Nucleus accumbens (tissue), 56 donors: Measurements from ENCODE around the gene TMEM247.
"Not testable (repeated sequence)": the region's sequence is repeated elsewhere in the genome, so short reads cannot be mapped to it uniquely, and the experiment has no call there.

Experiments used
- DNase-seq, 56 donors: peaks; one replicate each; lab custom pipeline; 2025; lab: John Stamatoyannopoulos, UW

TMEM247 gene

GRCh38 chr2:46508312-46508711, 28.9 kb downstream of the TMEM247 start:
- DNase-seq: no peak

GRCh38 chr2:46508759-46509158, 29.4 kb downstream of the TMEM247 start:
- DNase-seq: no peak

- no peak for DNase-seq
These were observed 30.4 kb downstream of the TMEM247 start for GRCh38 chr2:46509804-46510203.

DNA sequence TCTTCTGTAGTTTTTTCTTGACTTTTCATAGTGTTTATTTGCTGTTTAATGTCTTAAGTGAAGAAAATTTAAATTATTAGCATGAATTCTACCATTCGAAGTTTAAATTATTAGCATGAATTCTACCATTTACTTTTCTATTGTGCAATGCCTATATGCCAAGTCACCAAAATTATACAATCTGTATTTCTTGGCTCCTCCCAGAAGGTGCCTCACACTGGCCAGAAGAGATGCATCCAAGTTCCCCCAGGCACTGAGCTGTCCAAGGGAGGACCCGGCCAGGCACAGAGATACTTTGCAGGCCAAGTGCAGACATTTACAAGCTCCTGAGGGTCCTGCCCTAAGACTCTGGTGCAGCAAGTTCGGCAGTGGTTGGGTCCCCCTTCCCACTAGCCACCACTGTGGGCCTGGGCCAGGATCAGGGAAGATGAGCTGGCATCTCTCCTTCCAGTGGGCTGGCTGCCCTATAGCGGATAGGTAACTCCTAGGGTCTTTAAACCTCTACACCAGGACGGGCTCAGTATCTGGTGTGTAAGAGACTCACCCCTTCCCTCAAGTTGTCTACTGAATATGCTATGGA, 31.3 kb downstream of the TMEM247 start:
- DNase-seq: no peak

DNA sequence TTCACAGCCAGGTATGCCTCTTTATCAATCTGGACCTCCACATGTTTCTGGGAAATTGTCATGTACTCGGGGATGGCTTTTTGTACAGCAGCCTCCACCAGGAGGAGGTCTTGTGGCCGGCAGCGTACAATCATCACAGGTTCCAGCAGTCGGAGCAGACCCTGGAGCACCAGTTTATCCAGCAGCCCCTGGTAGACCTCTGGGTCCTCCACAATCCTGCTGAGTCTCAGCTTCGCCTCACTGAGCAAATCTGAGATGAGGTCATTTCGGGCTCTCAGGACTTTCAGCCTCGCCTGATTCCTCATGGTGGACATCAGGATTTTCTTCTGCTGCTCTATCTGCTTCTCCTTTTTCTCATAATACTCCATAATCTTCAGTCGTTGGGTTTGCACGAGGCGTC, 32.8 kb downstream of the TMEM247 start:
- no peak for DNase-seq

DNA sequence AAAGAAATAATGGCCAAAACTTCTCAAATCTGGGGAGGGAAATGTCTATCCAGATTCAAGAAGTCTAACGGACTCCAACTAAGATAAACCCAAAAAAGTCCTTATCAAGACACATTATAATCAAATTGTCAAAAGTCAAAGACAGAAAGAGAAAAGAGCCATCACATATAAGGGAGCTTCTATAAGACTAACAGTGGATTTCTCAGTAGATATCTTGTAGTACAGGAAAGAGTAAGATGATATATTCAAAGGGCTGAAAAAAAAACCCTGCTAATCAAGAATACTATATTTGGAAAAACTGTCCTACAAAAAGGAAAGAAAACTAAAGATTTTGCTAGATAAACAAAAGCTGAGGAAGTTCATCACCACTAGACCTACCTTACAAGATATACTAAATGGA, 35.4 kb downstream of the TMEM247 start:
- no peak for DNase-seq

- DNase-seq: no peak
These were observed 38.1 kb downstream of the TMEM247 start for GRCh38 chr2:46517485-46517884.

- DNase-seq: peak in 19 of 56 donors; percentile 12 to 67 (median 30)
These were observed 39.5 kb downstream of the TMEM247 start for GRCh38 chr2:46518861-46519260.

DNA sequence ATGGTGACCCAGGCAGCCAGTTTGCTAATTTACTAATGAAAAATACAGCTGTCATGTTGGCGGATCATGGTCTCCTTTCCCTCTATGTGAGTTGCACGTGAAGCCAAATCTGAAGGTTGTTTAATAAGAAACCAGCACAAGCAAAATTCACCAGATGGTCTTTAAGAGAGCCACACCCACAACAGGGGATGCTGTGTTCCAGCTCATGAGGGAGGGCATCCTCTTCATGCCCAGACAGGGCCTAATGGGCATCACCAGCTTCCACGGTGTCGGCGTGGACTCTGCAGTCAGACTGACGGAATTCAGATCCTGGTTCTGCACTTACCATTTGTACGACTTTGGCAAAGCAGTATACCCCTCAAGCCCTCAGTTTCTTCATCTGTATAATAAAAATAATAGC, 39.9 kb downstream of the TMEM247 start:
- DNase-seq: no peak

- no peak for DNase-seq
These were observed 40.9 kb downstream of the TMEM247 start for GRCh38 chr2:46520130-46520711.

DNA sequence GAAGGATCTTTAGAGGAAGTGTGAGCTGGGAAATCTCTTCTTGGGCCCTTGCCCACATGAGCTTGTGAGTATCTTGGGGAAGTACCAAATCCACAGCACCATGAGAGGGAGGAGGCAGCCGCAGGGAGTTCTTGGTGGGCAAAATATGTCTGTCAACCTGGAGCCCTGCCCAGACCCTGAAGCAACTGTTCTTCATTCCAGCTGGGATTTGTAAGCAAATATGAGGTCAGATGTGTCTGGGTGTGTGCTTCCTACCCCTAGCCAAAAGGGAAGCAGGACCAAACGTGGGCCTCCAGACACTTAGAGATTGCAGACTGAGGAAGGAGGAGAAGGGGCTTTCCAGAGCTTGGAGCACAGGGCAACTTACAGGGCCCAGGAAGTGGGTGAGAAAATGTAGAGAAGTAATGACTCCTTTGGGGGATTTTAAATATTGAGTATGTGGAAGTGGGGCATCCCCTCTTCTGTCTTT, 41.9 kb downstream of the TMEM247 start:
- DNase-seq: peak in 2 of 56 donors; percentile 3

GRCh38 chr2:46522385-46522784, 43.0 kb downstream of the TMEM247 start:
- DNase-seq: not testable (repeated sequence)

GRCh38 chr2:46525522-46526155, 46.3 kb downstream of the TMEM247 start:
- no peak for DNase-seq

DNA sequence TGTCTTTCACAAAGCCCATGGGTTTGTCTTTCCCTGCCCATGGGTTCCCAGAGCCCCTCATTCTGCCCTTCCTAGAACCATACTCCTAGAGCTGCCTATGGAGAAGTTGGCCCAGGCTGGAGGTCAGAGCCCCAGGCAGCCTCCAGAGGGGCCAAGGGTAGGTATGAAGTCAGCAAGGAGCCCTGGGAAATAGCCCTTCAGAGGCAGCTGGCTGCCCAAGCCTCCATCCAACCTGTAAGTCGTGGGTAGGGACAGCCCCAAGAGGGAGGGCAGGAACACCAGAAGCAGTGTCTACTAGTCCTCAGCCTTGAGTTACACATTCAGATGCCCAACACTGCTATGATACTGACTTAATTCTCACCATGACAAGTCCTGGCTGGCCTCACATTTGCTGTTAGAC, 49.5 kb downstream of the TMEM247 start:
- no peak for DNase-seq

GRCh38 chr2:46530639-46531038, 51.3 kb downstream of the TMEM247 start:
- no peak for DNase-seq

DNA sequence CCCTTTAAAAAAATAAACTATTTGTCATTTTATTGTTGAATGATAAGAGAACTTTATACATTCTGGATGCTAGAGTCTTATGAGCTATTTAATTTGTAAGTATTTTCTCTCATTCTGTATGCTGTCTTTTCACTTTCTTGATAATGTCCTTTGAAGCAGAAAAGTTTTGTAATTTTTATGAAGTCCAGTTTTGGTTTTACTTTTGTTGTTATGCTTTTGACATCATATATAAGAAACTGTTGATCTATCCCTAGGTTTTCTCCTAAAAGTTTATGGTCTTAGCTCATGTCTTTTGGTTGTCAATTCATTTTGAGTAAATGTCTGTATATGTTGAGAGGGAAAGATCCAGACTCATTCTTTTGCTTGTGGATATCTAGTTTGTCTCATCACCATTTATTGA, 52.5 kb downstream of the TMEM247 start:
- no peak for DNase-seq
